Astrocyte (in vitro differentiated cells and primary cell): Measurements from ENCODE around the gene KLF15. TPM values are rescaled to one million over a fixed set of nuclear protein-coding genes. Genes with fewer than 3 reads are reported as not detected.

Experiments used
- DNase-seq: peaks from one replicate; pipeline ENCODE4 v3.0.0-alpha.2; 2010; ENCODE audit warnings: low read depth
- FAIRE-seq: peaks from 2 replicates; lab custom pipeline; 2011; peaks lifted over from hg19 to GRCh38; lab: Jason Lieb, UNC
- H2AFZ ChIP-seq: 2 replicates; pipeline ENCODE4 v1.6.0; 2012; ENCODE audit warnings: low read depth, low read length, inconsistent platforms
- H3K27ac ChIP-seq: 2 replicates; pipeline ENCODE4 v1.5.1; 2011; ENCODE audit warnings: low read depth, low read length, inconsistent platforms
- H3K27me3 ChIP-seq: 2 replicates; pipeline ENCODE4 v1.6.0; 2011; ENCODE audit warnings: low read length, inconsistent platforms; ENCODE audit not compliant: insufficient read depth
- H3K36me3 ChIP-seq: 2 replicates; pipeline ENCODE4 v1.5.1; 2011; ENCODE audit warnings: low read length, inconsistent platforms; ENCODE audit not compliant: insufficient read depth
- H3K4me1 ChIP-seq: 2 replicates; pipeline ENCODE4 v1.5.1; 2011; ENCODE audit warnings: low read length, inconsistent platforms; ENCODE audit not compliant: insufficient read depth
- H3K4me2 ChIP-seq: 2 replicates; pipeline ENCODE4 v1.6.0; 2012; ENCODE audit warnings: low read length, inconsistent platforms
- H3K4me3 ChIP-seq: 2 replicates; pipeline ENCODE4 v1.5.1; 2011; ENCODE audit warnings: low read depth, mild to moderate bottlenecking, low read length, inconsistent platforms; ENCODE audit not compliant: insufficient read depth
- H3K79me2 ChIP-seq: 2 replicates; pipeline ENCODE4 v1.6.0; 2012; ENCODE audit warnings: mild to moderate bottlenecking, low read length, inconsistent platforms; ENCODE audit not compliant: insufficient read depth
- H3K9ac ChIP-seq: 2 replicates; pipeline ENCODE4 v1.6.0; 2012; ENCODE audit warnings: mild to moderate bottlenecking, low read length, inconsistent platforms
- H3K9me3 ChIP-seq: 2 replicates; pipeline ENCODE4 v1.5.1; 2012; ENCODE audit warnings: low read depth, mild to moderate bottlenecking, low read length, inconsistent platforms; ENCODE audit not compliant: insufficient read depth
- H4K20me1 ChIP-seq: 2 replicates; pipeline ENCODE4 v1.6.0; 2012; ENCODE audit warnings: low read length, inconsistent platforms; ENCODE audit not compliant: insufficient read depth
- H3K27ac Mint-ChIP-seq: one replicate; pipeline ENCODE4 v1.8.0; 2021; ENCODE audit warnings: mild to moderate bottlenecking, mixed read lengths; ENCODE audit not compliant: unreplicated experiment
- H3K27me3 Mint-ChIP-seq: one replicate; pipeline ENCODE4 v1.8.0; 2021; ENCODE audit warnings: low read depth, mixed read lengths; ENCODE audit not compliant: unreplicated experiment
- H3K36me3 Mint-ChIP-seq: one replicate; pipeline ENCODE4 v1.8.0; 2021; ENCODE audit warnings: low read depth, mixed read lengths; ENCODE audit not compliant: unreplicated experiment
- H3K4me1 Mint-ChIP-seq: one replicate; pipeline ENCODE4 v1.8.0; 2021; ENCODE audit warnings: low read depth, mixed read lengths; ENCODE audit not compliant: unreplicated experiment
- H3K4me3 Mint-ChIP-seq: one replicate; pipeline ENCODE4 v1.8.0; 2021; ENCODE audit warnings: mild to moderate bottlenecking, moderate library complexity, mixed read lengths; ENCODE audit not compliant: unreplicated experiment
- H3K9me3 Mint-ChIP-seq: one replicate; pipeline ENCODE4 v1.8.0; 2021; ENCODE audit warnings: mild to moderate bottlenecking, mixed read lengths; ENCODE audit not compliant: unreplicated experiment
- CTCF ChIP-seq: IDR thresholded peaks from 2 replicates; pipeline ENCODE4 v1.5.1; 2011; ENCODE audit warnings: low read depth, mild to moderate bottlenecking, inconsistent platforms, low read length, moderate library complexity; ENCODE audit not compliant: insufficient read depth
- EZH2 ChIP-seq: IDR thresholded peaks from 2 replicates; pipeline ENCODE4 v1.6.1; 2012; ENCODE audit warnings: mild to moderate bottlenecking, low read length, inconsistent platforms; ENCODE audit not compliant: insufficient read depth
- total RNA-seq: library from RNA; stranded (reverse); gene quantifications from 2 replicates; pipeline ENCODE4 v1.2.1, GENCODE V29; 2021

The KLF15 gene
- total RNA-seq, 1 donor from 2014 or later: 0.34 TPM

DNA sequence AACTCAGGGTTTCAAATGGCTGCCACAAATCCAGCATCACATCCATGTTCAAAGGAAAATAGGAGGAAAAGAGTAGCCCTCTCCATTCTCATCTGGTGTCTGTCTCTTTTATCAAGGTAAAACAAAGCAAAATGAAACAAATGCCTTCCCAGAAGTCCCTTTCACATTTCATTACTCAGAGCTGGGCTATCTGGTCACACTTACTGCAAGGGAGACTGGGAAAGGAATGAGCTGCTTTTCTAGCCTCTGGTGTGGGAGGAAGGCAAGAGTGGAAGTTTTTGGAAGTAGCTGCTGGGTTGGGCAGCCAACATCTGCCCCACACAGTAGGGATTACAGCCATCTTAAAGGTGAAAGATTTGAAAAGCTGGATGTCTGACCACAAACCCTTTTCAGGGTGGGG is 51.8 kb downstream of the KLF15 start:
- Histone ChIP-seq H3K9me3 (peaks cover 3% of the 10 kb centered on the region), H3K4me2 (peak overlapping the region; percentile 46), H2AFZ (peak overlapping the region; percentile 76), H4K20me1 (no peaks in the 10 kb centered on the region), H3K4me1 (peaks cover 8% of the 10 kb centered on the region), H3K27ac (peak overlapping the region; percentile 36), H3K27me3 (no peaks in the 10 kb centered on the region), H3K79me2 (no peaks in the 10 kb centered on the region), H3K9ac (no peak overlapping the region), H3K4me3 (no peak overlapping the region), H3K36me3 (no peaks in the 10 kb centered on the region)
- peaks cover 9% of the 10 kb centered on the region for H3K4me1 Mint-ChIP-seq
- H3K4me3 Mint-ChIP-seq: no peak overlapping the region
- peak overlapping the region; percentile 70 for H3K27ac Mint-ChIP-seq
- no peak for TF ChIP-seq EZH2
- TF ChIP-seq CTCF: no peak
- H3K9me3 Mint-ChIP-seq: peaks cover 25% of the 10 kb centered on the region
- no peaks in the 10 kb centered on the region for H3K36me3 Mint-ChIP-seq
- DNase-seq (peak; percentile 42), FAIRE-seq (no peak)
- H3K27me3 Mint-ChIP-seq: peaks cover 13% of the 10 kb centered on the region

DNA sequence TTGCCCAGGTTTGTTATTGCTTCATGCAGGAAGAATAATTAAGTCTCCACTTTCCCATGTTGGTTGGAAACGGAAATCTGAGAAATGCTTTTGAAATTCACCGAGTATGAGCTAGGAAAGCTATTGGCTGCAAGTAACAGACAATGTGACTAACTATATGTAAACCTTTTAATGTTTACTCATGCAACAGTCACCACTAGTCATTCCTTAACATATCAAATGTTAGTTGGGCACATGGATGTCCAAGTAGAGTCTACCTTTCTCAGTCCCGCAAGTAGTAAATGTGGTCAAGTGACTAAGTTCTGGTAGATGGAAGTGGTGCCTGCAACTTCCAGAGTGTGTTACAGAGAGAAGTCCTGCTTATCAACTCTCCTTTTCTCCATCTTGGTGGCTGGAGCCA is 52.5 kb downstream of the KLF15 start:
- Mint-ChIP-seq H3K9me3 (peaks cover 26% of the 10 kb centered on the region), H3K27me3 (peaks cover 14% of the 10 kb centered on the region), H3K27ac (no peak overlapping the region), H3K4me3 (no peak overlapping the region), H3K4me1 (peaks cover 9% of the 10 kb centered on the region), H3K36me3 (no peaks in the 10 kb centered on the region)
- no peak overlapping the region for H3K27ac ChIP-seq
- no peak for TF ChIP-seq CTCF
- no peak for TF ChIP-seq EZH2
- H3K4me1 ChIP-seq: peaks cover 8% of the 10 kb centered on the region
- H3K4me2 ChIP-seq: no peak overlapping the region
- no peak overlapping the region for H3K9ac ChIP-seq
- no peak overlapping the region for H2AFZ ChIP-seq
- DNase-seq (peak; percentile 14), FAIRE-seq (no peak)
- H3K4me3 ChIP-seq: no peak overlapping the region
- no peaks in the 10 kb centered on the region for H3K27me3 ChIP-seq
- no peaks in the 10 kb centered on the region for H3K9me3 ChIP-seq
- no peaks in the 10 kb centered on the region for H3K36me3 ChIP-seq
- H3K79me2 ChIP-seq: no peaks in the 10 kb centered on the region
- no peaks in the 10 kb centered on the region for H4K20me1 ChIP-seq

DNA sequence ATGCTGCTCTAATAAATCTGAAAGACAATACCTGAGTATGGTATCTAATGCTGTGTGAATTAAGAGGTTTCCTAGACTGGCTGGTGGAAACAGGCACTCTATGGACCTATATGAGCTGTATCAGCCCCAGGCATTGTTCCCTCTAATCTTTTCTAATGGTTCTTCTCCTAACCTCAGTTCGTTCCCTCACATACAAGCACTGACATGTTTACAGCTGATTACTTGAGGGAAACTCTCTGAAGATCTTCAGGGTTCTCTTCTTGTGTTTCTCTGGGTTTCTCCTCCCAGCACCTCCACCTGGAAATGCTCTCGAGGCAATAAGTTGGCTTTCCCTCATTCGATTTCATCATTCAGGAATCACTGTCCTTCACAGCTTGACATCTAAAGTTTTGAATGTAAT is 52.9 kb downstream of the KLF15 start:
- H3K4me3 ChIP-seq: no peak overlapping the region
- DNase-seq (no peak), FAIRE-seq (no peak)
- no peaks in the 10 kb centered on the region for H3K79me2 ChIP-seq
- TF ChIP-seq EZH2 (no peak), CTCF (no peak)
- H3K27ac ChIP-seq: no peak overlapping the region
- H3K4me1 ChIP-seq: peaks cover 8% of the 10 kb centered on the region
- H3K9me3 ChIP-seq: no peaks in the 10 kb centered on the region
- Mint-ChIP-seq H3K4me3 (no peak overlapping the region), H3K4me1 (peaks cover 9% of the 10 kb centered on the region), H3K27me3 (peaks cover 14% of the 10 kb centered on the region), H3K36me3 (no peaks in the 10 kb centered on the region), H3K9me3 (peaks cover 26% of the 10 kb centered on the region), H3K27ac (no peak overlapping the region)
- H3K36me3 ChIP-seq: no peaks in the 10 kb centered on the region
- no peak overlapping the region for H3K9ac ChIP-seq
- H2AFZ ChIP-seq: no peak overlapping the region
- no peaks in the 10 kb centered on the region for H3K27me3 ChIP-seq
- no peaks in the 10 kb centered on the region for H4K20me1 ChIP-seq
- no peak overlapping the region for H3K4me2 ChIP-seq
